ENCODE data around the gene SYNPO2L.
"Not testable (repeated sequence)": the region's sequence is repeated elsewhere in the genome, so short reads cannot be mapped to it uniquely, and the experiment has no call there.

DNA sequence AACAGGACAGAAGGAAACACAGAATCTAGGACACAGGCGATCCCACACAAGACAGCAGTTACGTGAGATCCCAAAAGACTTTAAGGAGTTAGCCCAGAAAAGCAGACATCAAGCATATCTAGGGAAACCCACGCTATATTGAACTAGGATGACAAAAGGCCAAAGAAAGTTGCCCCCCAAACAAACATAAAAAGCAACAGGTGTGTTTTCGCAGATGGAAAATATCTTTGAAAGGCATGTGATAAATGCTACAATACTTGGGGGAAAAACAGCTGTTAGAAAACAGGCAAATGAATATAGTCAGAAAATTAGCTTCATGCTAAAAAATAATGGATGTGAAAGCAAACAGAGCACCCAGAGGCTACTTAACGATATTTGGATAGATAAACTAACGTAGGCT lies 34.9 kb upstream of the SYNPO2L start:
- TF ChIP-seq, protein P1, sequence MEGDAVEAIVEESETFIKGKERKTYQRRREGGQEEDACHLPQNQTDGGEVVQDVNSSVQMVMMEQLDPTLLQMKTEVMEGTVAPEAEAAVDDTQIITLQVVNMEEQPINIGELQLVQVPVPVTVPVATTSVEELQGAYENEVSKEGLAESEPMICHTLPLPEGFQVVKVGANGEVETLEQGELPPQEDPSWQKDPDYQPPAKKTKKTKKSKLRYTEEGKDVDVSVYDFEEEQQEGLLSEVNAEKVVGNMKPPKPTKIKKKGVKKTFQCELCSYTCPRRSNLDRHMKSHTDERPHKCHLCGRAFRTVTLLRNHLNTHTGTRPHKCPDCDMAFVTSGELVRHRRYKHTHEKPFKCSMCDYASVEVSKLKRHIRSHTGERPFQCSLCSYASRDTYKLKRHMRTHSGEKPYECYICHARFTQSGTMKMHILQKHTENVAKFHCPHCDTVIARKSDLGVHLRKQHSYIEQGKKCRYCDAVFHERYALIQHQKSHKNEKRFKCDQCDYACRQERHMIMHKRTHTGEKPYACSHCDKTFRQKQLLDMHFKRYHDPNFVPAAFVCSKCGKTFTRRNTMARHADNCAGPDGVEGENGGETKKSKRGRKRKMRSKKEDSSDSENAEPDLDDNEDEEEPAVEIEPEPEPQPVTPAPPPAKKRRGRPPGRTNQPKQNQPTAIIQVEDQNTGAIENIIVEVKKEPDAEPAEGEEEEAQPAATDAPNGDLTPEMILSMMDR (IDR thresholded peaks at IDR 0.05) = not testable (repeated sequence)
- not testable (repeated sequence) for TF ChIP-seq POLR2A, EP300 (IDR thresholded peaks at IDR 0.05)

All from ovary (tissue), 3 donors.